Activated CD4-positive, alpha-beta memory T cell treated with anti-CD3 and anti-CD28 coated beads, Interleukin-2, amount 10 ng/mL, durations not matched to agents 7 days and 5 days (primary cell): ENCODE results near the gene KXD1. TPM values are rescaled to one million over a fixed set of nuclear protein-coding genes. Genes with fewer than 3 reads are reported as not detected.

Source experiments
- CTCF ChIA-PET: fragments of 350-600 bp; sonication (Branson Sonifier 250); formaldehyde crosslinking; loops from one replicate; lab custom pipeline; 2021; ENCODE audit warnings: antibody characterized with exemption, inconsistent platforms; lab: Charles Lee
- POLR2A ChIA-PET: fragments of 350-600 bp; sonication (Branson Sonifier 250); formaldehyde crosslinking; loops from one replicate; lab custom pipeline; 2021; ENCODE audit warnings: antibody characterized with exemption; lab: Charles Lee
- DNase-seq: peaks from one replicate; pipeline ENCODE4 v3.0.0-alpha.2; 2020
- H3K27ac Mint-ChIP-seq: one replicate; pipeline ENCODE4 v1.8.0; 2021; ENCODE audit warnings: mild to moderate bottlenecking, mixed read lengths
- H3K27me3 Mint-ChIP-seq: one replicate; pipeline ENCODE4 v1.8.0; 2021; ENCODE audit warnings: mixed read lengths
- H3K36me3 Mint-ChIP-seq: one replicate; pipeline ENCODE4 v1.8.0; 2021; ENCODE audit warnings: low read depth, mixed read lengths
- H3K4me1 Mint-ChIP-seq: one replicate; pipeline ENCODE4 v1.8.0; 2021; ENCODE audit warnings: mixed read lengths
- H3K4me3 Mint-ChIP-seq: one replicate; pipeline ENCODE4 v1.8.0; 2021; ENCODE audit warnings: mild to moderate bottlenecking, mixed read lengths
- H3K9me3 Mint-ChIP-seq: one replicate; pipeline ENCODE4 v1.8.0; 2021; ENCODE audit warnings: mixed read lengths
- total RNA-seq, 2 experiments: library from RNA; stranded (reverse); gene quantifications; one replicate each; pipeline ENCODE4 v1.2.3, GENCODE V29; 2021

Gene KXD1
- total RNA-seq = 10 to 100 TPM; 93.0 to 99.1 TPM

- ChIA-PET CTCF (interaction anchor here (0.6 to 3.8 kb wide), 16 partner anchors 10 to 698 kb away, joined by 3 to 29 read pairs (median 5); partner anchors contain the start of genes ELL, FKBP8 and UBA52), POLR2A (interaction anchor here (0.6 to 6.0 kb wide), 21 partner anchors 8 to 634 kb away, joined by 3 to 137 read pairs (median 4); partner anchors contain the start of genes BORCS8, COPE, DDX49 and ELL)
- Mint-ChIP-seq H3K27ac (peak within 1 kb of the TSS; percentile 87), H3K36me3 (peaks cover 25% of the 10 kb centered on the region), H3K9me3 (no peaks in the 10 kb centered on the region), H3K27me3 (no peaks in the 10 kb centered on the region), H3K4me1 (peaks cover 22% of the 10 kb centered on the region), H3K4me3 (peak within 1 kb of the TSS; percentile 95)
- DNase-seq = peak; percentile 99
Measured at GRCh38 chr19:18557411-18558201, at the start of gene KXD1. KXD1 (plus strand) TSS chr19:18557870; CDS start chr19:18562057, 4,187 bp downstream.

- no peaks in the 10 kb centered on the region for H3K27me3 Mint-ChIP-seq
- ChIA-PET CTCF (interaction anchor here (1.2 to 4.5 kb wide), 4 partner anchors 12 to 80 kb away, joined by 3 to 37 read pairs (median 19); partner anchors contain the start of genes ELL and REX1BD), POLR2A (interaction anchor here (0.8 to 4.3 kb wide), 6 partner anchors 12 to 91 kb away, joined by 3 to 43 read pairs (median 7); partner anchors contain the start of genes ELL and KXD1)
- DNase-seq = no peak
- H3K36me3 Mint-ChIP-seq = peaks cover 3% of the 10 kb centered on the region
- H3K4me1 Mint-ChIP-seq = peaks cover 64% of the 10 kb centered on the region
- no peak overlapping the region for H3K27ac Mint-ChIP-seq
- no peaks in the 10 kb centered on the region for H3K9me3 Mint-ChIP-seq
- no peak overlapping the region for H3K4me3 Mint-ChIP-seq
Measured at GRCh38 chr19:18508585-18508984, 49.1 kb upstream of the KXD1 start.

GRCh38 chr19:18510216-18510615, 47.5 kb upstream of the KXD1 start:
- Mint-ChIP-seq H3K9me3 (no peaks in the 10 kb centered on the region), H3K4me3 (no peak overlapping the region), H3K36me3 (peaks cover 3% of the 10 kb centered on the region), H3K4me1 (peaks cover 55% of the 10 kb centered on the region), H3K27me3 (no peaks in the 10 kb centered on the region), H3K27ac (no peak overlapping the region)
- DNase-seq = no peak
- ChIA-PET CTCF (interaction anchor here (1.0 to 4.5 kb wide), 3 partner anchors 10 to 56 kb away, joined by 4 to 29 read pairs (median 5); partner anchors contain the start of gene ELL), POLR2A (no interaction called here)

- H3K27me3 Mint-ChIP-seq = no peaks in the 10 kb centered on the region
- no peak for DNase-seq
- ChIA-PET POLR2A (no interaction called here), CTCF (interaction anchor here (0.6 to 0.7 kb wide), 2 partner anchors 26 to 482 kb away, joined by 3 read pairs; no protein-coding TSS in a partner anchor)
- peaks cover 41% of the 10 kb centered on the region for H3K4me1 Mint-ChIP-seq
- H3K4me3 Mint-ChIP-seq = no peak overlapping the region
- peaks cover 3% of the 10 kb centered on the region for H3K36me3 Mint-ChIP-seq
- no peak overlapping the region for H3K27ac Mint-ChIP-seq
- no peaks in the 10 kb centered on the region for H3K9me3 Mint-ChIP-seq
Measured at GRCh38 chr19:18513868-18514267, 43.8 kb upstream of the KXD1 start.

- peaks cover 39% of the 10 kb centered on the region for H3K4me1 Mint-ChIP-seq
Measured at GRCh38 chr19:18514800-18515682, 42.6 kb upstream of the KXD1 start.

GRCh38 chr19:18515959-18516358, 41.7 kb upstream of the KXD1 start:
- ChIA-PET CTCF (no interaction called here), POLR2A (interaction anchor here (1.2 kb wide), 1 partner anchor 9 kb away, joined by 7 read pairs; no protein-coding TSS in a partner anchor)
- Mint-ChIP-seq H3K27ac (no peak overlapping the region), H3K9me3 (no peaks in the 10 kb centered on the region), H3K36me3 (peaks cover 9% of the 10 kb centered on the region), H3K27me3 (no peaks in the 10 kb centered on the region), H3K4me1 (peaks cover 40% of the 10 kb centered on the region), H3K4me3 (no peak overlapping the region)
- DNase-seq = no peak

More at GRCh38 chr19:18514800-18515682, 42.6 kb upstream of the KXD1 start:
- Mint-ChIP-seq H3K27ac (no peak overlapping the region), H3K4me3 (no peak overlapping the region), H3K36me3 (peaks cover 5% of the 10 kb centered on the region), H3K9me3 (no peaks in the 10 kb centered on the region), H3K27me3 (no peaks in the 10 kb centered on the region)
- DNase-seq = peak; percentile 32
- POLR2A ChIA-PET = no interaction called here
- CTCF ChIA-PET = interaction anchor here (0.6 kb wide), 1 partner anchor 36 kb away, joined by 4 read pairs; no protein-coding TSS in a partner anchor

- H3K4me3 Mint-ChIP-seq = no peak overlapping the region
- no peaks in the 10 kb centered on the region for H3K27me3 Mint-ChIP-seq
- POLR2A ChIA-PET = interaction anchor here (7.2 kb wide), 1 partner anchor 70 kb away, joined by 51 read pairs; the partner anchor contains the start of gene REX1BD
- H3K27ac Mint-ChIP-seq = no peak overlapping the region
- H3K36me3 Mint-ChIP-seq = peaks cover 11% of the 10 kb centered on the region
- peaks cover 42% of the 10 kb centered on the region for H3K4me1 Mint-ChIP-seq
- no peak for DNase-seq
- CTCF ChIA-PET = interaction anchor here (0.7 to 6.4 kb wide), 3 partner anchors 27 to 71 kb away, joined by 3 to 44 read pairs (median 3); partner anchors contain the start of genes REX1BD and UBA52
- H3K9me3 Mint-ChIP-seq = no peaks in the 10 kb centered on the region
Measured at GRCh38 chr19:18517606-18518005, 40.1 kb upstream of the KXD1 start.

- Mint-ChIP-seq H3K4me1 (peaks cover 40% of the 10 kb centered on the region), H3K9me3 (no peaks in the 10 kb centered on the region), H3K27ac (no peak overlapping the region), H3K27me3 (no peaks in the 10 kb centered on the region), H3K4me3 (no peak overlapping the region), H3K36me3 (peaks cover 8% of the 10 kb centered on the region)
- CTCF ChIA-PET = interaction anchor here (1.2 to 6.4 kb wide), 10 partner anchors 8 to 70 kb away, joined by 3 to 53 read pairs (median 29); partner anchors contain the start of genes REX1BD and UBA52
- POLR2A ChIA-PET = interaction anchor here (0.7 to 7.2 kb wide), 5 partner anchors 11 to 69 kb away, joined by 3 to 58 read pairs (median 47); partner anchors contain the start of genes KXD1, REX1BD and UBA52
- no peak for DNase-seq
Measured at GRCh38 chr19:18518639-18519038, 39.0 kb upstream of the KXD1 start.

GRCh38 chr19:18519962-18520847, 37.5 kb upstream of the KXD1 start:
- Mint-ChIP-seq H3K36me3 (peaks cover 8% of the 10 kb centered on the region), H3K27me3 (no peaks in the 10 kb centered on the region), H3K4me1 (peaks cover 33% of the 10 kb centered on the region), H3K27ac (peak overlapping the region; percentile 79), H3K4me3 (peak overlapping the region; percentile 93), H3K9me3 (no peaks in the 10 kb centered on the region)
- ChIA-PET CTCF (interaction anchor here (0.7 to 6.4 kb wide), 33 partner anchors 9 to 330 kb away, joined by 3 to 53 read pairs (median 5); partner anchors contain the start of genes KXD1, REX1BD, SSBP4 and UBA52), POLR2A (interaction anchor here (0.9 to 7.2 kb wide), 21 partner anchors 13 to 327 kb away, joined by 3 to 58 read pairs (median 5); partner anchors contain the start of genes FKBP8, KXD1, REX1BD and SSBP4)
- DNase-seq = peak; percentile 72

- POLR2A ChIA-PET = interaction anchor here (0.5 to 7.2 kb wide), 24 partner anchors 14 to 326 kb away, joined by 3 to 58 read pairs (median 4); partner anchors contain the start of genes FKBP8, KXD1, REX1BD and SSBP4
Measured at GRCh38 chr19:18520848-18521691, 36.6 kb upstream of the KXD1 start.

More at GRCh38 chr19:18520848-18521691, 36.6 kb upstream of the KXD1 start:
- peak overlapping the region; percentile 79 for H3K27ac Mint-ChIP-seq
- peak; percentile 32 for DNase-seq
- H3K9me3 Mint-ChIP-seq = no peaks in the 10 kb centered on the region
- no peaks in the 10 kb centered on the region for H3K27me3 Mint-ChIP-seq
- CTCF ChIA-PET = interaction anchor here (0.6 to 6.4 kb wide), 26 partner anchors 10 to 329 kb away, joined by 3 to 53 read pairs (median 8); partner anchors contain the start of genes KXD1, REX1BD, SSBP4 and UBA52
- peaks cover 8% of the 10 kb centered on the region for H3K36me3 Mint-ChIP-seq
- H3K4me3 Mint-ChIP-seq = peak overlapping the region; percentile 93
- H3K4me1 Mint-ChIP-seq = peaks cover 26% of the 10 kb centered on the region
